Spinal cord (tissue), 10 donors: ENCODE measurements around the gene RNPS1. TPM values are rescaled to one million over a fixed set of nuclear protein-coding genes. Genes with fewer than 3 reads are reported as not detected.

Experiments used
- DNase-seq, 6 donors: peaks; one replicate each; pipeline versions ENCODE4 v3.0.0 to v3.0.0-alpha.2; 2013 to 2015; ENCODE audit warnings: low spot score in 6 of 6, low read depth in 4 of 6
- H3K27ac ChIP-seq: one replicate; pipeline ENCODE4 v1.5.1; 2013; ENCODE audit warnings: low read depth, low read length, control low read depth
- H3K27me3 ChIP-seq: one replicate; pipeline ENCODE4 v1.6.1; 2013; ENCODE audit warnings: low read length; ENCODE audit not compliant: control insufficient read depth, insufficient read depth
- H3K36me3 ChIP-seq: one replicate; pipeline ENCODE4 v1.6.1; 2013; ENCODE audit warnings: low read length; ENCODE audit not compliant: control insufficient read depth, insufficient read depth
- H3K4me1 ChIP-seq: one replicate; pipeline ENCODE4 v1.6.1; 2013; ENCODE audit warnings: low read length; ENCODE audit not compliant: control insufficient read depth, insufficient read depth
- H3K4me3 ChIP-seq: one replicate; pipeline ENCODE4 v1.5.1; 2013; ENCODE audit warnings: low read depth, low read length, control low read depth
- H3K9me3 ChIP-seq: one replicate; pipeline ENCODE4 v1.6.1; 2013; ENCODE audit warnings: low read length; ENCODE audit not compliant: control insufficient read depth, insufficient read depth
- WGBS: methylation state at CpG from one replicate; pipeline ENCODE4 v1.1.5; 2013; ENCODE audit warnings: missing lambda C conversion rate; ENCODE audit not compliant: insufficient coverage; 5-methylcytosine and 5-hydroxymethylcytosine counted together
- polyA plus RNA-seq, 2 donors: library from polyadenylated mRNA; unstranded; fragments of 120-200 nt; gene quantifications; one replicate each; pipeline ENCODE4 v1.2.1, GENCODE V29; 2013; ENCODE audit not compliant: insufficient read length in 2 of 2
- total RNA-seq, 2 donors: library from RNA; depleted of rRNA in 1 of 2; stranded (reverse); fragments of 120-200 nt in 1 of 2; fragments of >200 nt in 1 of 2; gene quantifications; one replicate each; pipeline versions ENCODE4 v1.2.3 to v1.2.4, GENCODE V29; 2013 to 2014
- donor health status: healthy.

Gene RNPS1
- total and polyA plus RNA-seq, 4 donors = 72.7 to 285 (median 187) TPM

GRCh38 chr16:2284001-2284770 lies 16.3 kb upstream of the RNPS1 start:
- H3K4me3 ChIP-seq = no peak overlapping the region
- no peaks in the 10 kb centered on the region for H3K4me1 ChIP-seq
- no peak for DNase-seq
- no peaks in the 10 kb centered on the region for H3K27me3 ChIP-seq
- H3K36me3 ChIP-seq = peaks cover 100% of the 10 kb centered on the region
- H3K27ac ChIP-seq = no peak overlapping the region
- no peaks in the 10 kb centered on the region for H3K9me3 ChIP-seq
- 90% methylated on average over 34 of the region's 37 CpGs for WGBS

DNA sequence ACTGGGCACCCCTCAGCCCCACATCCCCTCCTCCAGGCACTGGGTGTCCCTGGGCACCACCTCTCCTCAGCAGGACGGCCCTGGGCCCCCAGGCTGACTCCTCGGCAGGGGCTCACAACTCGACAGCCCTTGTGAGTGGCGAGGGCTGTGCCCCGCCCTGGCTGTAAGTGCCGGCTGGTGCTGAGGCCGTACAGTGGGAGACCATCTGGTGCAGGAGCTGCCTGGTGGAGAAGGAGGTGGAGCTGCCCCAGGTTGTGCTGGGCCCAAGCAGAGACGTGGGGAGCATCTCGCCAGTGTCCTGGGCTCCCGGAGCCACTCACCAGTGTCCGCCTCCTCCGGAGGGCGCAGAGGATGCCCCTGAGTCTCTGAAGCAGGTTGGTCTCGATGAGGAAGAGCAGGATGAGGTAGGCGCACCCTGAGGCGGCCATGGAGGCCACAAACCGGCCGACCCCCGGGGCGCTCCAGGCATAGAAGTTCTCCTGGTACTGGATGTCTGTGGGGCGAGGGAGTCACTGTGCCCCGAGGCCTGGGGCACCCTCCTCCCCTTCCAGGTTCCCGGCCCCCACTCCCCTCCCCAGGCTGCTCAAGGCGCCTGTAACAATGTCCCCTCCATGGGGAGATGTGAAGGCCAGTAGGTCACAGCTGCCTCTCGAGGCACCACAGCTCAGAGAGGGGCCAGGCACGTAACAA lies 15.1 kb upstream of the RNPS1 start:
- H3K27ac ChIP-seq = no peak overlapping the region
- 81% methylated on average over 21 of the region's 26 CpGs for WGBS
- H3K9me3 ChIP-seq = no peaks in the 10 kb centered on the region
- DNase-seq = no peak
- no peaks in the 10 kb centered on the region for H3K4me1 ChIP-seq
- no peaks in the 10 kb centered on the region for H3K27me3 ChIP-seq
- H3K4me3 ChIP-seq = no peak overlapping the region
- H3K36me3 ChIP-seq = peaks cover 100% of the 10 kb centered on the region

GRCh38 chr16:2282262-2282661 lies 14.3 kb upstream of the RNPS1 start:
- H3K9me3 ChIP-seq = no peaks in the 10 kb centered on the region
- no peaks in the 10 kb centered on the region for H3K27me3 ChIP-seq
- H3K4me3 ChIP-seq = no peak overlapping the region
- DNase-seq = no peak
- 55% methylated on average over 2 of the region's 5 CpGs for WGBS
- no peaks in the 10 kb centered on the region for H3K4me1 ChIP-seq
- no peak overlapping the region for H3K27ac ChIP-seq
- peaks cover 100% of the 10 kb centered on the region for H3K36me3 ChIP-seq

- Histone ChIP-seq H3K27me3 (no peaks in the 10 kb centered on the region), H3K9me3 (no peaks in the 10 kb centered on the region), H3K36me3 (peaks cover 100% of the 10 kb centered on the region), H3K27ac (no peak overlapping the region), H3K4me1 (no peaks in the 10 kb centered on the region), H3K4me3 (no peak overlapping the region)
- DNase-seq = no peak
- 82% methylated on average over 24 of the region's 24 CpGs for WGBS
Measured at GRCh38 chr16:2280981-2281542, 13.1 kb upstream of the RNPS1 start.

DNA sequence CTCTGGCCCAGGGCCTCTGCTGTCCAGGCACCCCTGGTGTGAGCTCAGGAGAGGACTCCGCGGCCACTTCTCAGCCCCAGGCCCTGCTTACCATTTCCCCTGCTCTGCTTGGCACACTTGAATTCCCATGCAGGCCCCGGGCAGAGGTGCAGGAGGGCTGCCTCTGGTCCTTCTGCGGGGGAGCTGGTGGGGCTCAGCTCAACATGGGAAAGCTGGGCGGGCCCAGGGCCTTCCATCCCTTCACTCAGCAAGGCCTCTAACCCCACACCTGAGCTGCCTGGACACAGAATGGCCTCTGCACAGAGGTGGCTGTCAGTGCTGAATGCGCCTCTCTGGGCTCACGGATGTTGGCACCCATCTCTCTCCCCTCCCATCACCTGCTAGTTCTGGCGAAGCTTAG lies 12.5 kb upstream of the RNPS1 start:
- no peak overlapping the region for H3K4me3 ChIP-seq
- 88% methylated on average over 8 of the region's 8 CpGs for WGBS
- peaks cover 100% of the 10 kb centered on the region for H3K36me3 ChIP-seq
- no peaks in the 10 kb centered on the region for H3K9me3 ChIP-seq
- no peaks in the 10 kb centered on the region for H3K4me1 ChIP-seq
- no peak overlapping the region for H3K27ac ChIP-seq
- no peaks in the 10 kb centered on the region for H3K27me3 ChIP-seq
- DNase-seq = no peak

DNA sequence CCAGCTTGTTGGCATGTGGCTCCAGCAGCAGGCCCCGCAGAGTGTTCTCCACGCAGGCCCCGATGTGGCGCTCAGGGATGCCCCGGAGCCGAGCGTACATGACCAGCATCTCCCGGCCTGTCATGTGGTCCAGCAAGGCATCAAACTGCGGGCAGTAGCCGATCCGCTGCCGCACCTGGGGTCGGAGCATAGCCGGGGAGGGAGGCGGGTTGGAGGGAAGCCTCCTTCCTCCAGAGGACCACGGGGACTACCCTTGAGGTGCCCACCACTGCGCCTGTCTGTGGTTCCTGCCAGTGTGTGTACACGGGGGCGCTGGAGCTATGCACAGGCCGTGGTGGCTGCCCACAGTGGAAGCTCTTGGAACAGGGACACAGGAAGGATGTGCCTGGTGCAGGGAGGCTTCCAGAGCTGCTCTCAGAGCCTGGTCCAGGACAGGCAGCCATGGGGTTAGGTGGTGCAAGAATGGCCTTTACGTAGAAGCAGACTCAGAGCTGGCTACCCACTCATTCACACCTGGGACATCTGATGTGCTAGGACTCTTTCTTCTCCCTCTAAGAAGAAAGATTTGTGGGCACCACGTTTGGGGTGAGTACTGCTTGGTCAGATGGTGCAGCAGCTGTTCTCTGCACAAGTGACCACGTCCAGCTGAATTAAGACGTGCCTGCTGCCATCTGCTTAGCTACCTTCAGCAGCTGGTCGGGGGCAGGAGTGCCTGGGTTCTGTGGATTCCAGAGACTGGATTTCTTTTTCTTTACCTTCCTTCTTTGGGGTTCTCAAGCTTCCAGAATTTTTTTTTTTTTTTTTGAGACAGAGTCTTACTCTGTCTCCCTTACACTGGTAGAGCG lies 11.3 kb upstream of the RNPS1 start:
- Histone ChIP-seq H3K4me3 (no peak overlapping the region), H3K4me1 (no peaks in the 10 kb centered on the region), H3K27ac (no peak overlapping the region), H3K36me3 (peaks cover 98% of the 10 kb centered on the region), H3K9me3 (no peaks in the 10 kb centered on the region), H3K27me3 (no peaks in the 10 kb centered on the region)
- DNase-seq = no peak
- 84% methylated on average over 25 of the region's 26 CpGs for WGBS

- Histone ChIP-seq H3K27me3 (no peaks in the 10 kb centered on the region), H3K4me3 (no peak overlapping the region), H3K9me3 (no peaks in the 10 kb centered on the region), H3K4me1 (no peaks in the 10 kb centered on the region), H3K27ac (no peak overlapping the region), H3K36me3 (peaks cover 98% of the 10 kb centered on the region)
- no peak for DNase-seq
- 85% methylated on average over 14 of the region's 14 CpGs for WGBS
Measured at GRCh38 chr16:2278272-2278608, 10.3 kb upstream of the RNPS1 start.

GRCh38 chr16:2277466-2278271 lies 9.7 kb upstream of the RNPS1 start:
- Histone ChIP-seq H3K27me3 (no peaks in the 10 kb centered on the region), H3K36me3 (peaks cover 98% of the 10 kb centered on the region), H3K9me3 (no peaks in the 10 kb centered on the region), H3K27ac (no peak overlapping the region), H3K4me3 (no peak overlapping the region), H3K4me1 (no peaks in the 10 kb centered on the region)
- WGBS = 90% methylated on average over 25 of the region's 25 CpGs
- DNase-seq = no peak
